Measurements from ENCODE around the gene PRRG4.

- TF ChIP-seq CTCF (IDR thresholded peaks at IDR 0.05; ENCODE audit: low read depth, low read length) = no peak
- no peak for TF ChIP-seq EZH2phosphoT487 (IDR thresholded peaks at IDR 0.05; ENCODE audit: low read depth)
Measured at GRCh38 chr11:32884023-32884422, 54.3 kb downstream of the PRRG4 start.

All from OCI-LY3 (cell line).